DMS 273 (cell line): ENCODE results near the gene PDLIM3.
"Not testable (repeated sequence)": the region's sequence is repeated elsewhere in the genome, so short reads cannot be mapped to it uniquely, and the experiment has no call there.

Experiments
- DNase-seq: peaks from one replicate; lab custom pipeline; 2025; ENCODE audit not compliant: unreplicated experiment; lab: John Stamatoyannopoulos, UW

Gene PDLIM3

GRCh38 chr4:185554365-185555126 lies 19.2 kb upstream of the PDLIM3 start:
- DNase-seq: no peak

GRCh38 chr4:185552254-185552653 lies 16.9 kb upstream of the PDLIM3 start:
- DNase-seq: no peak

DNA sequence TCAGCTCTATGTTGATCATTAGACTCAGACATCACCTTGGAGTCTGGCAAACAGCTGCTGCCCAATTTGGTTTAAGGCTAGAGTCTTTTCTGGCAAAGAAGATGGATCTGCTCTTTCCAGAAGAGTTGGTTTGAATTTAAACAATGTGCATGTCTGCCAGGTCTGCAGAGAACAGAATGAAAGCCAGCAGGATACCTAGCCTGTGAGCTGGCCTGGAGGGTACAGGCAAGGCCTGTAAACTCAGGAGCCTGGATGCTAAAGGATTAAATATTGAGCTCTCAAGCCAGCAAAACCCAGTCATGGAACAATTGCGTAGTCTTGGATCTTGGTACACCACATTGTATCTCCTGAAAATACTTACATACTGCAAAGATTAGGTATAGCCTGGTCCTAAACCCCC lies 15.6 kb upstream of the PDLIM3 start:
- DNase-seq: no peak

DNA sequence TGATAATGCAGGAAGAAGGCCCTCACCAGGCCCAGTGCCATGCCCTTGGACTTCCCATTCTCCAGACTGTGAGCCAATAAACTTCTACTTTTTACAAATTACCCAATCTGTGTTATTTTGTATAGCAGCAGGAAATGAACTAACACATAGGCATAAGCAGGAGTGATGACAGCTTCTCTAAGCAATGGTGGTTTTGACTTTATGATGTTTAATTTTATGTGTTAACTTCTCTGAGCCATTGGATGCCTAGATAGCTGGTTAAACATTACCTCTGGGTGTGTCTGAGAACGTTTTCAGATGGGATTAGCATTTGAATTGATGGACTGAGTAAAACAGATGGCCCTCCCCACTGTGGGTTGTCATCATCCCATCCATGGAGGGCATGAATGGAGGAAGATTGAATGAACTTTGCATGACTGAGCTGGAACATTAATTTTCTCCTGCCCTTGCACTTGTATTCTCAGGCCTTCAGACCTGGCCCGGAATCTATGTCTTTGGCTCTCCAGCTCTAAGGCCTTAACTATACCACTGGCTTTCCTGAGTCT lies 13.9 kb upstream of the PDLIM3 start:
- no peak for DNase-seq

DNA sequence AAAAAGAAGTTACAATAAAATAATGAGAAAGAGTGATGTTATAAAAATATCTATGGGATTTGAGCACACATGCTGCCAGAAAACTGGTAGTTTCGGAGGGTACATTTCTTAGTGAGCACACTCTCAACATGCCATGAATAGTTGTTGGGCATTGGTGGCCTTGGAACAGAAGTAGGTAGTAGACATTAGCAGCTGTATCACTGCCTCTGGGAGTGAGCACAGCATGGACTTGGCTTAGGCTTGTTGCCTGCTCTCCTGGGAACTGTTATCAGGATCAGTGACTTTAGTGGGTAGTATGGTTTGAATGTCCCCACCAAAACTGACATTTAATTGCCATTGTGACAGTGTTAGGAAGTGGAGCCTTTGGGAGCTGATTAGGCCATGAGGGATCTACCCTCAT lies 13.3 kb upstream of the PDLIM3 start:
- DNase-seq: no peak

DNA sequence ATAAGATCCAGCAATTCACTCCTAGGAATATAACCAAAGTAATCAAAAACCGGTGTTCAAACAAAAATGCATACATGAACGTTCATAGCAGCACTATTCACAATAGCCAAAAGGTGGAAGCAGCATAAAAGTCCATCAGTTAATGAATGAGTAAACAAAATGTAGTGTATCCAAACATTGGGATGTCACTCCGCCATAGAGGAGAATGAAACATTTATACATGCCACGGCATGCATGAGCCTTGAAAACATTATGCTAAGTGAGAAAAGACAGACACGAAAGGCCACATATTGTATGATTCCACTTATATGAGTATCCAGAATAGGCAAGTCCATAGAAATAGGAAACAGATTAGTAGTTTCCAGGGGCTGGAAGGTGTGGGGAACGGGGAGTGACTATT lies 11.0 kb upstream of the PDLIM3 start:
- no peak for DNase-seq

- no peak for DNase-seq
Measured at GRCh38 chr4:185542626-185543315, 7.5 kb upstream of the PDLIM3 start.

GRCh38 chr4:185541251-185541727 lies 6.0 kb upstream of the PDLIM3 start:
- no peak for DNase-seq

DNA sequence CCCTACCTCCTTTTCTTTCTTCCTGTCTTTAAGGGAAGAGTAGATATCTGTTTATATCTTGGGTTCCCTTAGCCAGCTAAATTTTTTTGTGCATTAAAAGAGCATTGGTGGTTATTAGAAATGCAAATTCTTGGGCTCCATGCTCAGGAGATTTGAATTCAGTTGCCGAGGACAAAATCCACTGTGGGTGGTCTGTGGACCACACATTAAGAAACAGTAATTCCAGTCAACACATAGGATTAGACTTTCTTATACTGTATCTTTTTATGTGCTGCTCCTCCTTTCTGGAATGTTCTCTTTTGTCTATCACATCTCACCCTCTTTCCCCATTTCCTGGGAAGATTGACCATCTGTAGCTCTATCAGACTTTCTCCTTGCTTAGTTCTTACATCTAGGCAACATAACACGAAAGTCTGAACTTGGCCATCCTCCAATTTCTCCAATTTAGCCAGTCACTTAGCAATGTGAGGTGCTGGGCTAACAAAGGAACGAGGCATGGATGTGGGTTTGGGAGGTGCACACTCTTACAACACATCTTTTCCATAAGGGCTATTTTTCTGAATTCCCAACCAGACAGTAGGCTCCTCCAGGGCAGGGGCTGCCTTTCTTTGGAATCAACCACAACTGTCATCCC lies 5.3 kb upstream of the PDLIM3 start:
- DNase-seq: no peak

- DNase-seq: no peak
Measured at GRCh38 chr4:185540040-185540439, 4.7 kb upstream of the PDLIM3 start.

DNA sequence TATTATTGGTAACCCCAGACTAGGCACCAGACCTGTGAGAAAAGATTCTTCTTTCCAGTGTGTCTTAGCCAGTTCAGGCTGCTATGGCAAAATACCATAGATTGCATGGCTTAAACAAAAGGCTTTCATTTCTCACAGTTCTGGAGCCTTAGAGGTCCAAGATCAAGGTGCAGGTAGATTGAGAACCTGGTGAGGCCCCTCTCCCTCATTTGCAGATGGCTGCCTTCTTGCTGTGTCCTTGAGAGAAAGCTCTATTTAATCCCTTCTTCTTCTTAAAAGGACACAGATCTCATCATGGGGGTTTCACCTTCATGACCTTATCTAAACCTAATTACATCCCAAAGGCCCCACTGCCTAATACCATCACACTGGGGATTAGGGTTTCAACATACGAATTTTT lies 3.5 kb upstream of the PDLIM3 start:
- no peak for DNase-seq

DNA sequence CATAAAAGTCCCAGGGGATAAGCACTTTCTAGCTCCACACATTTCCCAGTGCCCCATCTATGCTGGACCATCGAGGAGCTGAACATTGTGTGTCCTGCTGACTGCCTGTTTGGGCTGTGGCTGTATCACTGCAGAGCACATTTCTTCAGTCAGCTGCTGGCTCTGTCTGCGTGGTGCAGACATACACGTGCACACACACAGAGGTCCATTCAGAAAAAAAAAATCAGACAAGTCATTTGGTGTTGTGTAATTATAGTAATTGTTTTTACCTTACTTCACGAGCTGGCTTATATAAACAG lies 1.1 kb upstream of the PDLIM3 start:
- DNase-seq: peak; percentile 12

- no peak for DNase-seq
Measured at GRCh38 chr4:185535612-185536410, 504 bp upstream of the PDLIM3 start.

GRCh38 chr4:185534511-185534865 lies 819 bp downstream of the PDLIM3 start:
- no peak for DNase-seq

DNA sequence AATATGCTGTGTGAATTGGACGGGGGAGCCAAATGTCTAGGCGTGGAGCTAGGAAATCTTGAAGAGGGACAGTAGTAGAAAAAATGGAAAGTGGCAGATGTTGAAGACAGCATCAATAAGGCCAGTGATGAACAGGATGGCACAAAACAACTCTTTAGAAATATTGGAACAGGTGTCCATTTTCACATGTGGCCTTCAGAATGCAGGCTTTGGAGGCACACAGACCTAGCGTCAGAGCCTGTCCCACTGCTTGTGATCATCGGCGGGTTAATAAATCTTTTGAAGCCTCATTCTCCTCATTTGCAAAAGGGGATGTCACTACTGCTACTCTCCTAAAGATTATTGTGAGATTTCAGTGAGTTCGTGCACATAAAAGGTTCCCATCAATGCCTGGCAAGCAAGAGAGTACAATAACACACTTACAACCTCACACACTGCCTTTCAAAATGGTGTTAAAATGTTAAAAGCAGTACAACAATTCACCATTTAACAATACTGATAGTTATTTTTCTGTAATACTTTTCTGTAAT lies 2.4 kb downstream of the PDLIM3 start:
- no peak for DNase-seq

- no peak for DNase-seq
Measured at GRCh38 chr4:185532293-185532692, 3.0 kb downstream of the PDLIM3 start.

DNA sequence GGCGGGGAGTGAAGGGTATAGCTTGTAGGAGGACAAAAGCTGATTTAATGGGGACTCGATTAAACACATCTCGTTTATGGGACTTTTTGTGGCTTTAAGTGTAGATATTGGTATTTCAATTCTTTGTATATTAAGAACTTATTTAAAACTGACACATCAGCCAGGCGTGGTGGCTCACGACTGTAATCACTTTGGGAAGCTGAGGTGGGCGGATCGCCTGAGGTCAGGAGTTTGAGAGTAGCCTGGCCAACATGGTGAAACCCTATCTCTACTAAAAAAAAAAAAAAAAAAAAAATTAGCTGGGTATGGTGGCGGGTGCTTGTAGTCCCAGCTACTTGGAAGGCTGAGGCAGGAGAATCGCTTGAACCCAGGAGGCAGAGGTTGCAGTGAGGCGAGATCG lies 3.7 kb downstream of the PDLIM3 start:
- not testable (repeated sequence) for DNase-seq

GRCh38 chr4:185529413-185529812 lies 5.9 kb downstream of the PDLIM3 start:
- no peak for DNase-seq

GRCh38 chr4:185524888-185525863 lies 10.1 kb downstream of the PDLIM3 start:
- peak; percentile 18 for DNase-seq

DNA sequence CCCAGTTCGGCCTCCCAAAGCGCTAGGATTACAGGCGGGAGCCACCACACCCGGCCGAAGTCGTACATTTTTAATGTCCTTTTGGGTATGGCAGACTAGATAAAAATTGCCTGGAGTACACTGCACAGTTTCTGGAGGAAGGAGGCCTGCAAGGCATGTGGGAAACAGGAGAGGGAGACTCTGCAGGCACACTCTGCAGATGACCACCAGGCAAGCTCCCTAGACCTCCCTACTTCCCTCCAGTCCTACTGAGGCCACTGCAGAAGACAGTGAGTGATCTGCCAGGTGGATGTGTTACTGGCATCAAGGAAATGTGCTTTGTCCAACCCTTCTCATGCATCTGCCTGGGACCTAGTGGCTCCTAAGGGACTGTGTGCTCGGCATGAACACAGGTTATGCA lies 11.4 kb downstream of the PDLIM3 start:
- DNase-seq: no peak
